Fibroblast of lung (primary cell): Measurements from ENCODE around the gene POPDC3. TPM values are rescaled to one million over a fixed set of nuclear protein-coding genes. Genes with fewer than 3 reads are reported as not detected.

Experiments
- DNase-seq, 2 donors: peaks; one replicate each; pipeline versions ENCODE4 v3.0.0 to v3.0.0-alpha.2; 2010; ENCODE audit warnings: low read depth in 2 of 2
- H2AFZ ChIP-seq: 2 replicates; pipeline ENCODE4 v1.5.1; 2012; ENCODE audit warnings: low read length, control low read depth, inconsistent platforms
- H3K27ac ChIP-seq: 2 replicates; pipeline ENCODE4 v1.5.1; 2011; ENCODE audit warnings: low read length, control low read depth; ENCODE audit not compliant: insufficient read depth
- H3K27me3 ChIP-seq: 2 replicates; pipeline ENCODE4 v1.5.1; 2011; ENCODE audit warnings: mild to moderate bottlenecking, low read length; ENCODE audit not compliant: control insufficient read depth, insufficient read depth
- H3K36me3 ChIP-seq: 2 replicates; pipeline ENCODE4 v1.5.1; 2011; ENCODE audit warnings: low read length; ENCODE audit not compliant: control insufficient read depth, insufficient read depth
- H3K4me1 ChIP-seq: 2 replicates; pipeline ENCODE4 v1.5.1; 2011; ENCODE audit warnings: low read length; ENCODE audit not compliant: control insufficient read depth, insufficient read depth; ENCODE audit errors: extremely low read depth
- H3K4me2 ChIP-seq: 2 replicates; pipeline ENCODE4 v1.5.1; 2011; ENCODE audit warnings: low read length, control low read depth; ENCODE audit not compliant: insufficient read depth; ENCODE audit errors: extremely low read depth
- H3K4me3 ChIP-seq, 4 experiments: fragments of 200-600 bp in 1 of 4; sonication (generic) in 1 of 4; replicated peaks in 1 of 4; 2 replicates each; pipeline ENCODE4 v1.5.1; 2011 to 2016; ENCODE audit warnings: low read length in 4 of 4, low read depth in 3 of 4, mild to moderate bottlenecking in 3 of 4, control low read depth in 2 of 4, inconsistent platforms in 1 of 4, mixed read lengths in 1 of 4; ENCODE audit not compliant: insufficient read depth in 1 of 4; ENCODE audit errors: control extremely low read depth in 1 of 4
- H3K79me2 ChIP-seq: 2 replicates; pipeline ENCODE4 v1.5.1; 2012; ENCODE audit warnings: mild to moderate bottlenecking, low read length, inconsistent platforms; ENCODE audit not compliant: control insufficient read depth, insufficient read depth
- H3K9ac ChIP-seq: 2 replicates; pipeline ENCODE4 v1.5.1; 2011; ENCODE audit warnings: mild to moderate bottlenecking, low read length, control low read depth; ENCODE audit not compliant: insufficient read depth
- H3K9me3 ChIP-seq: 2 replicates; pipeline ENCODE4 v1.5.1; 2012; ENCODE audit warnings: low read depth, low read length; ENCODE audit not compliant: control insufficient read depth, insufficient read depth
- H4K20me1 ChIP-seq: 2 replicates; pipeline ENCODE4 v1.5.1; 2011; ENCODE audit warnings: low read length; ENCODE audit not compliant: control insufficient read depth, insufficient read depth; ENCODE audit errors: extremely low read depth
- CTCF ChIP-seq, 2 donors: IDR thresholded peaks in 1 of 2; conservative IDR thresholded peaks in 1 of 2; 1 replicate in 1 of 2; 2 replicates in 1 of 2; pipeline ENCODE4 v1.5.1; 2011 to 2012; ENCODE audit warnings: low read length in 2 of 2, control low read depth in 1 of 2, inconsistent platforms in 1 of 2, low read depth in 1 of 2, mild to moderate bottlenecking in 1 of 2
- EZH2 ChIP-seq: IDR thresholded peaks from 2 replicates; pipeline ENCODE4 v1.5.1; 2012; ENCODE audit warnings: low read length, control low read depth, mild to moderate bottlenecking; ENCODE audit errors: missing control alignments
- polyA plus RNA-seq, 2 donors: library from polyadenylated mRNA; depleted of rRNA in 1 of 2; stranded (reverse) in 1 of 2; unstranded in 1 of 2; fragments of >200 nt; gene quantifications; 2 replicates each; pipeline ENCODE4 v1.2.1, GENCODE V29; 2011 to 2012; ENCODE audit warnings: missing spikeins in 1 of 2
- total RNA-seq: library from RNA; depleted of rRNA; stranded (reverse); fragments of >200 nt; gene quantifications from 2 replicates; pipeline ENCODE4 v1.2.1, GENCODE V29; 2014

The POPDC3 gene
- total and polyA plus RNA-seq, 2 donors (not counting 1 experiment from before 2014, with no cell fraction given), result 14.2 to 18.1 TPM

DNA sequence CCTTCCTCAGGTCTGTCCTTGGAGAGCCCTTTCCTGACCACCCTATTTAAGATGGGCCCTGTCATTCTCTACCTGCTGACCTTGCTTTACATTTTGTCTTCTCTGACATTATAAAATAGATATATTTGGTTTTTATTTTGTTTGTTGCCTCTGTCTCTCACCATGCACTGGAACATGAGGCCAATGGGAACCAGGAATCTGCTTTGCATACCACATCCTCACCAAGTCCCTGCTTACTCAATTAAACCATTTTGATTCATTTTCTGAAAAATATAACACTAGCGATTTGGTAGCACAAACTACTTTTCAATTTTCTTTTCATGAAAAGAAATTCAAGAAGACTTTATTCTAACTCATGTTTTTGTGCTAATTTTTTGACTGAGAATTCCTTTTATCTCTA, 32.8 kb upstream of the POPDC3 start:
- Histone ChIP-seq H3K9me3 (no peaks in the 10 kb centered on the region), H3K79me2 (no peaks in the 10 kb centered on the region), H4K20me1 (no peaks in the 10 kb centered on the region), H2AFZ (no peak overlapping the region), H3K9ac (no peak overlapping the region), H3K4me1 (peaks cover 3% of the 10 kb centered on the region), H3K4me3 (no peak overlapping the region), H3K27me3 (no peaks in the 10 kb centered on the region), H3K4me2 (no peak overlapping the region), H3K27ac (no peak overlapping the region), H3K36me3 (no peaks in the 10 kb centered on the region)
- TF ChIP-seq CTCF (conservative IDR thresholded peaks at IDR 0.05 in 1 of 2, IDR thresholded peaks at IDR 0.05 in 1 of 2; ENCODE audit: low read depth in 1 of 2, low read length in 2 of 2), result no peak
- no peak for TF ChIP-seq EZH2
- no peak for DNase-seq

- TF ChIP-seq CTCF (conservative IDR thresholded peaks at IDR 0.05 in 1 of 2, IDR thresholded peaks at IDR 0.05 in 1 of 2; ENCODE audit: low read depth in 1 of 2, low read length in 2 of 2) (no peak), EZH2 (no peak)
- peak; percentile 28 to 56 for DNase-seq
- H3K9ac ChIP-seq, result no peak overlapping the region
These were observed 32.0 kb upstream of the POPDC3 start for GRCh38 chr6:105211831-105212230.

DNA sequence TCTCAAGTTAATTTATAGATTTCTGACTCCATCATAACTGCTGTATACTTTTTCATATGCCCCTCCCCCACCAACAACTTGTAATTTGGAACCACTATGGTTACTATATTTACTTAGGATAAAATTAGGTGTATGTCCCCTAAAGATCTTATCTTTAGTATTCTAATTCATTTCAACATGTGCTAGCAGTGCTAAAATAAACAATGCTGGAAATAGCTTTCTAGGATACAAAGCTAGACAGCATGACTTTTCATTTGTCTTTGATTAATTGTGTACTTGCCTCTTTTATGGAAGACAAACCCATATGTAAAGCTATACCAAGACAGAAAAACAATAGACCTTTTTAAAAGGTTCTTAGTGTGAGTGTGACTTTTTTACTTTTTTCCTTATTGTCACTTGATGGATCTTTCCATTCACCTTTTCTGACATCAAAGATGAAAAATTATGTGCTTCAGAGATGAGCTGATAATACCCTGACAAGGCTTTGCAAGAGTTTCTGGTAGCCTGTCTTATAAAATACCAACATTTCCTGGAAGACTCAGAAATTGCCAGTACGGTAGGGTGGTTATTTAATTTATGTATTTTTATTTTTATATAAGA, 31.2 kb upstream of the POPDC3 start:
- peak in 1 of 2 donors; percentile 26 for DNase-seq
- Histone ChIP-seq H3K36me3 (no peaks in the 10 kb centered on the region), H3K9me3 (no peaks in the 10 kb centered on the region), H2AFZ (no peak overlapping the region), H3K9ac (no peak overlapping the region), H3K27me3 (no peaks in the 10 kb centered on the region), H3K4me1 (peaks cover 3% of the 10 kb centered on the region), H4K20me1 (no peaks in the 10 kb centered on the region), H3K4me2 (no peak overlapping the region), H3K4me3 (no peak overlapping the region), H3K27ac (no peak overlapping the region), H3K79me2 (no peaks in the 10 kb centered on the region)
- TF ChIP-seq EZH2 (no peak), CTCF (conservative IDR thresholded peaks at IDR 0.05 in 1 of 2, IDR thresholded peaks at IDR 0.05 in 1 of 2; ENCODE audit: low read depth in 1 of 2, low read length in 2 of 2) (no peak)

More at GRCh38 chr6:105211831-105212230, 32.0 kb upstream of the POPDC3 start:
- Histone ChIP-seq H3K9me3 (no peaks in the 10 kb centered on the region), H3K27me3 (no peaks in the 10 kb centered on the region), H2AFZ (no peak overlapping the region), H4K20me1 (no peaks in the 10 kb centered on the region), H3K4me2 (no peak overlapping the region), H3K4me1 (peaks cover 3% of the 10 kb centered on the region), H3K79me2 (no peaks in the 10 kb centered on the region), H3K27ac (no peak overlapping the region), H3K4me3 (no peak overlapping the region), H3K36me3 (no peaks in the 10 kb centered on the region)
